Activated naive CD8-positive, alpha-beta T cell treated with anti-CD3 and anti-CD28 coated beads, Interleukin-2, amount 50 U/mL, for 16 hours (primary cell): ENCODE results near the gene PNP.
"Not testable (repeated sequence)": the region's sequence is repeated elsewhere in the genome, so short reads cannot be mapped to it uniquely, and the experiment has no call there.

Experiments
- DNase-seq: peaks from one replicate; pipeline ENCODE4 v3.0.0-alpha.2; 2020; ENCODE audit warnings: low read depth, low spot score

The PNP gene

DNA sequence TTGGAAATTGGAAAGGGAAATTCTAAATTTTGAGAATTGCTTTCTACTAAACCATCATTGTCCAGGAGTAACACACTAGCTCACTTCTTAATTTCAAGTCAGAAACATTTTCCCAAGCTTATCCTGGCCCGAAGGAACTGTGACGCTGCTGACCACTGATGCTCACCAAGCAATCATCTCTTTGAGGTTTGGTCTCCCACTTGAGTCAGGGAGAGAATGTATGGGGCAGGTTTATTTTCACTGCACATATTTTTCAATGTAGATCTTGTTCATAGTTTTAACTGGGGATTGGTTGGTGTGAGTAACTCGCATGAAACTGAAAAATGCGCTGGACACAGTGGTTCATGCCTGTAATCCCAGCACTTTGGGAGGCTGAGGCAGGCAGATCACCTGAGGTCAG, 23.3 kb downstream of the PNP start:
- DNase-seq = no peak

DNA sequence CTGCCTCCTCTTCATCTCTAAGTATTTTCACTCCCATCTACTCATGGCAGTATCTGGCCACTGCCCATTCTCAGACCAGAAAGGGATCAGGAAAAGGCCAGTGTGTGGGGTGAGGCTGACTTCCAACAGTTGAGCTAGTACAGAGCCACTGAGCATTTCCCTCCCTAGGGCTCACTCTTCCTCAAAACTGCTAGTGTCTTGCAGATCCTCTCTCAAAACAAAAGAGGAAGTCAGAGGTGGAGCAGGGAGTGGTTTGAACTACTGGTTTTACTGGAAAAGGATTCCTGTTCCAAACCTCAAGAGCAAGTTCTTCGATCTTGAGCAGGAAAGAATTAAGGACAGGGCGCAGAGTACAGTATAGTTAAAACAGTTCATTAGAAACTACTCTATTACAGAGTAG, 24.4 kb downstream of the PNP start:
- no peak for DNase-seq

DNA sequence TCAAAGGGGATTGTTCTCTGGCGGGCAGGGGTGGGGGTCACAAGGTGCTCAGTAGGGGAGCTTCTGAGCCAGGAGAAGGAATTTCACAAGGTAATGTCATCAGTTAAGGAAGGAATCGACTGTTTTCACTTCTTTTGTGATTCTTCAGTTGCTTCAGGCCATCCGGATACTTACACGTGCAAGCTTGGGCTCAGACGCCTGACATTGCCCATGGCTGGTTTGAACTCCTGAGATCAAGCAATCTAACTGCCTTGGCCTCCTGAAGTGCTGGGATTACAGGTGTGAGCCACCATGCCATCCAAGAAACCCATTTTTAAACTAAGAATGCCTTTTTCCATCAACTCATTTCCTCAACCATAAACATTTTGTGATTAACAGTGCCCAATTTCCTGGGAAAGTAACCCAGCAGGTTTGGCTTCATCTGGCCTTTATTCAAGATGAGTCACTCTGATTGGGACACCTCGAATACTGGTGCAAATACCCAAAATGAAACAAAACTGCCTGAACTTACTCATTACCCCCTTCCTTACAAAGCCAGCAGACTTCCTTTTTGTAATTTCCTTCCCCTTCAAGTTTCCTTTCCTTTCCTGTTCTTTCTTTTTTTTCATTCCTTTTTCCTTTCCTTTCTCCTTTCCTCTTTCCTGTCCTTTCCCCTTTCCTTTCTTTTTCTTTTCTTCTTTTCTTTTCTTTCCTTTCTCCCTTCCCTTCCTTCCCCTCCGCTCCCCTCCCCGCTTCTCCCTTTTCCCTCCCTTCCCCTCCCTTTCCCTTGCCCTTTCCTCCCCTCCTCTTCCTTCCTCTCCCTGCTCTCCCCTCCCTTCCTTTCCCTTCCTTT, 25.9 kb downstream of the PNP start:
- DNase-seq = no peak

DNA sequence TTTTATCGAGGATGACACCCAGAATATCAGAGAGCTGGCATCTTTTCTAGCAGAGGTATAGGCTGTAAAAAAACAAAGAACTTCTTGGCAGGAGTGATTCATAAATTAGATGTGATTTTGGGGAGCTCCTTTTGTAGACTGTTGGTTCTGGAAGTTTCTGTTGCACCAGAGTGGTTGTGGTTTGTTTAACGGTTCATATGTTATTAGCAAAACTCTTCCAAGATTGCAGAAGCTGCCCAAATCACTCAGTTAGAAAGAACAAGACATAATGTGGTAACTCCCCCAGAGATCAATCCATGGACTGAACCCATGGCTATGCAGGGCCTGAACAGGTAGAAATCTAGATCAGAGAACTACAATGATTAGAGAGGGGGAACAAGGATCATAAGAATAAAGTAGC, 29.4 kb downstream of the PNP start:
- no peak for DNase-seq

DNA sequence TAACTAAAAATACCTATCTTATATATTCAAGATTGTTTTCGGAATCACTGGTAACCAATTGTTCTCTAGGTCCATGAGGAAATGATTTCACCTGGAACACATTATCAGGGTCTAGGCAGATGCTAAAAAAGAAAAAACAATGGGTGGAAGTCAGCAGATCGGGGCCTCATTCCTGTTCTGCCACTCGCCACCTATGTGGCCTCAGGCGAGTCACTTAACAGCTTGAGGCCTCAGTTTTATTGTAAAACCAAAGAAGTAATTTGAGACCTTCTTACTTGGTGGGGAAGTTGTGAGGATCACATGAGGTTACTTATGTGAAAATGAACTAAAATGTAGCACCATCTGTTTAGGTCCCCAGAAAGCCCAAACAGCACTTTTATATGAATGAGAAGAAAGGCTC, 29.9 kb downstream of the PNP start:
- DNase-seq = no peak

DNA sequence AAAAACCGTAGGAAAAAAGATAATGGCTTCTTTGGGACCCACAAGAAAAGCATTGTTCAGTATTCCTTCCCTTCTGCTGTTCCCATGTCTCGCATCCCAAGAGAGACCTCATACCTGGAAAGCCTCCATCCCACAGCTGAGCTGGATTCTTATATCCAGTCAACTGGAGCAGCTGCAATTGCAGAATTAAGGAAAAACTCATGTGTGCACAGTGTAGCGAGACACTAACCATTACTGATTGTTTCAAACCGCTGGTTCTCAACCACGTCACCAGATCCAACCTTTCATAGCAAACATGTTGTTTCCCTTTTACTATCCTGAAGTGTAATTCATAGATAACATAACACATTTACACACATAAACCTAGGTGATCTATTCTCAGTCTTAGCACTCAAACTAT, 30.7 kb downstream of the PNP start:
- no peak for DNase-seq

DNA sequence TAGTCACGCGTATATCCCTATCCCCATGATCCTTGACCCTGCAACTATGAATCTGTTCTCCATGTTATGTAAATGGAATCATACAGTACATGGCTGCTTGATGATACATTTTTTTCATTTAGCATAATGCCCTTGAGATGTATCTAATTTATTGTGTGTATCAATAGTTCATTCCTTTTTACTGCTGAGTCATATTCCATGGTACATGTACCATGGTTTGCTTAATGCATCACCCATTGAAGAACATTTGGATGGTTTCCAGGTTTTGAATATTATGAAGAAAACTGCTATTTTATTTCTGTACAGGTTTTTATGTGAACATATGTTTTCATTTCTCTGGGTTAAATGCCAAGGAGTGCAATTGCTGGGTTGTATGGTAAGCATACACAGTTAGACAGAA, 32.1 kb downstream of the PNP start:
- DNase-seq = no peak

DNA sequence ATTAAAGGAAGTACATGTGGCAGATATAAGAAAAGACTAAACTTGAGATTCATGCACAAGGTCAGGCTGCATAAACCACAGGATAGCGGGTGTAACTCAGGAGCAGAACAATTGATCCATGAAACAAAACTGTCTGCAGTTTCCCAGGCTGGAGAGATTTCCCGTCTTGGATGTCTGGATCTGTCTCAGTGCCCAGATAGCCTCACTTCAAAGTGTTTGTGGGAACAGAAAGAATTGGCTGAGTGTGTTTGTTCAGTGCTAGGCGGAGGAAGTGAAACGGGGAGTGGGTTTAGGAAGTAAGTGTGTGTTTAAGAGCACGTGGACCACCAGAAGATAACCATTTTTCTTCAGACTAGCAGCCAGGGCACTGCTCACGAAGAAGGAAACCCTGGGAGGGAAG, 34.7 kb downstream of the PNP start:
- no peak for DNase-seq

DNA sequence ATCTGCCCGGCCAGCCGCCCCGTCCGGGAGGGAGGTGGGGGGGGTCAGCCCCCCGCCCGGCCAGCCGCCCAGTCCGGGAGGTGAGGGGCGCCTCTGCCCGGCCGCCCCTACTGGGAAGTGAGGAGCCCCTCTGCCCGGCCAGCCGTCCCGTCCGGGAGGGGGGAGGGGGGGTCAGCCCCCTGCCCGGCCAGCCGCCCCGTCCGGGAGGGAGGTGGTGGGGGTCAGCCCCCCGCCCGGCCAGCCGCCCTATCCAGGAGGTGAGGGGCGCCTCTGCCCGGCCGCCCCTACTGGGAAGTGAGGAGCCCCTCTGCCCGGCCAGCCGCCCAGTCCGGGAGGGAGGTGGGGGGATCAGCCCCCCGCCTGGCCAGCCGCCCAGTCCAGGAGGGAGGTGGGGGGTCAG, 37.1 kb downstream of the PNP start:
- not testable (repeated sequence) for DNase-seq

DNA sequence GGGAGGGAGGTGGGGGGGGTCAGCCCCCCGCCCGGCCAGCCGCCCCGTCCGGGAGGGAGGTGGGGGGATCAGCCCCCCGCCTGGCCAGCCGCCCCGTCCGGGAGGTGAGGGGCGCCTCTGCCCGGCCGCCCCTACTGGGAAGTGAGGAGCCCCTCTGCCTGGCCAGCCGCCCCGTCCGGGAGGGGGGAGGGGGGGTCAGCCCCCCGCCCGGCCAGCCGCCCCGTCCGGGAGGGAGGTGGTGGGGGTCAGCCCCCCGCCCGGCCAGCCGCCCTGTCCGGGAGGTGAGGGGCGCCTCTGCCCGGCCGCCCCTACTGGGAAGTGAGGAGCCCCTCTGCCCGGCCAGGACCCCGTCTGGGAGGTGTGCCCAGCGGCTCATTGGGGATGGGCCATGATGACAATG, 37.5 kb downstream of the PNP start:
- DNase-seq = not testable (repeated sequence)

DNA sequence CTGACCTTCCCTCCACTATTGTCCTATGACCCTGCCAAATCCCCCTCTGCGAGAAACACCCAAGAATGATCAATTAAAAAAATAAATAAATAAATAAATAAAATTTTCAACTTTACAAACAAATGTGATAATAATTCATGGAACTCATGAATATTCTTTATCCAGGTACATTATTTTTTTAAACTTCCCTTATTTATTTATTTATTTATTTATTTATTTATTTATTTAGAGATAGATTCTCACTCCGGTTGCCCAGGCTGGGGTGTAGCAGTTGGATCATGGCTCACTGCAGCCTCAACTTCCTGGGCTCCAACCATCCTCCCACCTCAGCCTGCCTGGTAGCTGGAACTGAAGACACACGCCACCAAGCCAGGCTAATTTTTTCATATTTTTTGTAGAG, 38.3 kb downstream of the PNP start:
- DNase-seq = not testable (repeated sequence)

DNA sequence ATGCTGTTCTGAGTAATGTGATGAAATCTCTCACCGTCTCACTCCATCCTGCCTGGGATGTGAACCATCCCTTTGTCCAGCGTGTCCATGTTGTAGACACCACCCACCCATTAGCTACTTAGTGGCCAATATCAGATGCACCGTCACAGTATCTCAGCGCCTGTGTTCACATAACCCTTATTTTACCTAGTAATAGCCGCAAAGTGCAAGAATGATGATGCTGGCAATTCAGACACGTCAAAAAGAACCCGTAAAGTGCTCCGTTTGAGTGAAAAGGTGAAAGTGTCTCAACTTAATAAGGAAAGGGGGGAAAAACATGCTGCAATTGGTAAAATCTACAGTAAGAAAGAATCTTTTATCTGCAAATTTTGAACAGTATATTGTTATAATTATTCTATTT, 39.2 kb downstream of the PNP start:
- DNase-seq = no peak

DNA sequence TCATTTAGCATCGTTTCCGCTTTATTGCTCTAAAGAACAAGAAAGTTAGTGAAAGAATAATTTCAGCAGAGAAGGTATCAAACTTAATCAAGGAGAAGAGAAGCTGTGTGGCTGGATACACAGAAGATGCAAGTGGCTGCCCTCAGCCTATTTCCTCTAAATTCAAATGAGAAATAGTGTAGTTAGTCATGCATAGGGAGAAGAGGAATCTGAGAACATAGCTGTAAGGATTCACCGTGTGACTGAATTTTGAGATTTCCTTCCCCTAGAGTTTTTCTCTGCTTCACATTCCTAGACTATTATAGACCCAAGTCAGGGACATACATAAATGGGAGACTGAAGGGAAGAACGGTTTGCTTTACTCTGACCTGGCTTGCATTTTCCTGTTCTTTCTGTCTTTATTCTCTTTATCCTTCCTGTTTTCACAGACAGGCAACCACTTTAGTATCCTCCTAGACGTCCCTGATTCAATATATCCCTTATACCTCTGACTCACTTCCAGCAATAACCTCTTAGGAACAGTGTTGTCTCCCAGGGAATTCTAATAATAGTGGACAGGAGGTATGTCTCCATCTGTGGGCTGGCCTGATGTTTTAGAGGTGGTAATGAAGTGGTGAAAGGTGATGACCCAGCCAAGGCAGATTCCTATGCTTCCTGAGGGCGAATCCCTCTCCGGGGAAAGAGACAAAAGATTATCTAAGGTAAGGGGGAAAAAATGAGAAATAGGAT, 43.1 kb downstream of the PNP start:
- DNase-seq = no peak

DNA sequence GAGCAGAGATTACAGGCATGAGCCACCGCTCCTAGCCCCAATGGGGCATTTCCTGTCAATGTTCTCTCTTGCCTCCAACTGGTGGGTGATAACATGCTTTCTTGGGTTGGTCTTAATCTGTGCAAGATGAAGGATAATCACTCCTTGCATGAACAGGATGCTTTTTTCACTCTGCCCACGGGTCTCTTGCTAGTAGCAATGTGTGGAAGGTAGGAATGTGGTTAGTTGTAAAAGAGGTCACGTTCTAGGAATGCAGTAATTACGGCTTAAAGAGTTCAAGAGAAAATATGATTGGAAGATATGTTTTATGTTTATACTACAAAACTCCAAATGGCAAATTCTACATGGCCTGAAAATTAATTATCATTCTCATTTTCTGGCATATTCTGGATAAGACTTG, 46.6 kb downstream of the PNP start:
- no peak for DNase-seq

DNA sequence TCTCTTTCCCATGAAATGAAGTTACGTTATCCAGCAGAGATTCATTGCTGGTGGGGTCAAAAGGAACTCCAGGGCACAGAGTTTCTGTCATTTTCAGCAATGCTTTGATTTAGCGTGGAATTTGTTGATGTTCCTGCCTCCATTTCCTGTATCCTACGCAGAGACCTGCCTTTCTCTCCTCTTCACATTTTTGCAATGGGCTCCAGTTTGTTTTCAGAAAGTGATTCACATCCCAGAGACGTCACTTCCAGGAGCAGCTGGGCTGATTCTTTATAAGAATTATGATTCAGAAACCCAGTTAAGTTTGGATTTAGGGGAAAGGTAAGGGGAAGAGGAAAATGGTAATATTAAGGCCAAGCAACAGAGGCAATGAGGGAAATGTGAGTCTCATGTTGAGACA, 47.7 kb downstream of the PNP start:
- DNase-seq = no peak

DNA sequence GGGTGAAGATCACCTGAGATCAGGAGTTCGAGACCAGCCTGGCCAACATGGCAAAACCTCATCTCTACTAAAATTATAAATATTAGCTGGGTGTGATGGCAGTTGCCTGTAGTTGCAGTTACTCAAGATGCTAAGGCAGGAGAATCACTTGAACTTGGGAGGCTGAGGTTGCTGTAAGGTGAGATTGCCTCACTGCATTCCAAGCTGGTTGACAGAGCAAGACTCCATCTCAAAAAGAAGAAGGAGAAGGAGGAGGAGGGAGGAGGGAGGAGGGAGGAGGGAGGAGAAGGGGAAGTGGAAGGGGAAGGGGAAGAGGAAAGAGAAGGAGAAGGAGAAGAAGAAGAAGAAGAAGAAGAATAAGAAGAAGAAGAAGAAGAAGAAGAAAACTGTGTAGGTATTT, 53.1 kb downstream of the PNP start:
- DNase-seq = no peak

DNA sequence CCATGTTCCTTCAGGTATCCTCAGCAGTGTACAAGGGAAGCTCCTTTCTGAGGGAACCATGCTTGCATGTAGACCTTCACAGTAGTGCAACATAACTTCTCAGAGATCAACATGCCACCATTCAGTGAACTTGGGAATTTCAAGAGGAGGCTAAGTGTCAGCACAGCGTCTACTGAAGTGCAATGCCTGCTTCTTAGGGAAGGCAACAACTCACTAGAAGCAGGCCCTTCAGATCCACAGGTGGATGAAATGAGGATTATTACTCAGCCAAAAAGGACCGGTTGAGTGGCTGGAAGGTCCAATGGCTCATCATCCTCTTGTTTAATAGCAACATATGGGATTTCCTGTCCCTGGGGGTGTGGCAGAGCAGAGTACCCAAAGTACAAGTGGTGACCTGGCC, 54.8 kb downstream of the PNP start:
- no peak for DNase-seq
